GM23338 (cell line): ENCODE data around the gene PGBD5.

Experiments used
- CREB1 ChIP-seq: fragments of 250-450 bp; sonication (Bioruptor Pico); IDR thresholded peaks from 2 replicates; pipeline ENCODE4 v1.5.0; 2020; ENCODE audit warnings: low read depth, mild to moderate bottlenecking, moderate library complexity
- TF ChIP-seq, protein P1 (sequence below), 2 experiments: fragments of 200-600 bp in 1 of 2; sonication (generic) in 1 of 2; conservative IDR thresholded peaks; 2 replicates each; pipeline versions ENCODE4 v1.5.1 to v1.6.1; 2016 to 2017; ENCODE audit warnings: antibody characterized with exemption in 2 of 2, low read depth in 2 of 2, mild to moderate bottlenecking in 2 of 2, moderate library complexity in 1 of 2

DNA sequence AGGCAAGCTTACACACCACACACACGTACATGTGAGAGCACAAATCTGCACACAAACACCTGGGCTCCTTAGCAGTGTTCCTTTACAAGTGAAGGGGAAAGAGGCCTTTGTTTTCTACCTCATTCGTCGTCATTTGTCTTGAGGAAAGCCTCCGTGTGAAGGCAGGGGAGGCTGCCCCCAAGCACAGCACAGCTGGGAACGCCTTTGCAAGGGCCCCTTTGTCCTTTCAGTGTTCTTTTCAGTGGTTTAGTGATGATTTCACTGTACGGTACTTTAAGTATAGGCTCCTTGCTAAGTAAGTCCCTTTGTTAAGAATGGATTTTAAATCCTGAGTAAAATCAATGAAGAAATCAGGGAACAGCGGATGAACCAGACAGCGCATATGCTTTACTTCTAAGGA lies 94.1 kb downstream of the PGBD5 start:
- TF ChIP-seq, protein P1, sequence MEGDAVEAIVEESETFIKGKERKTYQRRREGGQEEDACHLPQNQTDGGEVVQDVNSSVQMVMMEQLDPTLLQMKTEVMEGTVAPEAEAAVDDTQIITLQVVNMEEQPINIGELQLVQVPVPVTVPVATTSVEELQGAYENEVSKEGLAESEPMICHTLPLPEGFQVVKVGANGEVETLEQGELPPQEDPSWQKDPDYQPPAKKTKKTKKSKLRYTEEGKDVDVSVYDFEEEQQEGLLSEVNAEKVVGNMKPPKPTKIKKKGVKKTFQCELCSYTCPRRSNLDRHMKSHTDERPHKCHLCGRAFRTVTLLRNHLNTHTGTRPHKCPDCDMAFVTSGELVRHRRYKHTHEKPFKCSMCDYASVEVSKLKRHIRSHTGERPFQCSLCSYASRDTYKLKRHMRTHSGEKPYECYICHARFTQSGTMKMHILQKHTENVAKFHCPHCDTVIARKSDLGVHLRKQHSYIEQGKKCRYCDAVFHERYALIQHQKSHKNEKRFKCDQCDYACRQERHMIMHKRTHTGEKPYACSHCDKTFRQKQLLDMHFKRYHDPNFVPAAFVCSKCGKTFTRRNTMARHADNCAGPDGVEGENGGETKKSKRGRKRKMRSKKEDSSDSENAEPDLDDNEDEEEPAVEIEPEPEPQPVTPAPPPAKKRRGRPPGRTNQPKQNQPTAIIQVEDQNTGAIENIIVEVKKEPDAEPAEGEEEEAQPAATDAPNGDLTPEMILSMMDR (conservative IDR thresholded peaks at IDR 0.05; ENCODE audit: low read depth in 2 of 2), result no peak
- no peak for TF ChIP-seq CREB1
